ENCODE results near the gene COL23A1.

- TF ChIP-seq TAF1 (IDR thresholded peaks at IDR 0.05; ENCODE audit: low read depth, low read length) (no peak), POLR2A (IDR thresholded peaks at IDR 0.05; ENCODE audit: low read depth, low read length) (no peak)
These were observed 79.0 kb downstream of the COL23A1 start for GRCh38 chr5:178511172-178511571.
